SK-N-DZ (cell line): Measurements from ENCODE around the gene PLEKHA6.

Experiments used
- DNase-seq: peaks from one replicate; pipeline ENCODE4 v3.0.0-alpha.2; 2015; ENCODE audit warnings: low spot score

PLEKHA6 gene

GRCh38 chr1:204383163-204383904 is 23.6 kb upstream of the PLEKHA6 start:
- no peak for DNase-seq

DNA sequence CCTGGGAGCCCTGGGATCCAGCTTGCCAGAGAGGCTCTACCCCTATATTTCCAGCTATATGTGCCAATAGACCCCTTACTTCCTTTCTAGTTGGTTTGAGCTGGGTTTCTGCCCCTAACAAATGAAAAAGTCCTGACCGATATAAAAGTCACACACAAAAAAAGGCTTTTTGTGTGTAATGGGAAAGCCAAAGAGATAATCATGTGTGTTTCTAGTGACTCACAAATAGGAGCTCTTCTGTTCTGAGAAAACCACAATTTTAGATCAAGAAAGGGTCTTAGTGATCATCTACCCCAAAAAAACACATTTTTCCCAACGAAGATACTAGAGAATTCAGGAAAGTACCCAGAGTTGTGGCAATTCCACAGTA is 23.0 kb upstream of the PLEKHA6 start:
- DNase-seq: no peak

DNA sequence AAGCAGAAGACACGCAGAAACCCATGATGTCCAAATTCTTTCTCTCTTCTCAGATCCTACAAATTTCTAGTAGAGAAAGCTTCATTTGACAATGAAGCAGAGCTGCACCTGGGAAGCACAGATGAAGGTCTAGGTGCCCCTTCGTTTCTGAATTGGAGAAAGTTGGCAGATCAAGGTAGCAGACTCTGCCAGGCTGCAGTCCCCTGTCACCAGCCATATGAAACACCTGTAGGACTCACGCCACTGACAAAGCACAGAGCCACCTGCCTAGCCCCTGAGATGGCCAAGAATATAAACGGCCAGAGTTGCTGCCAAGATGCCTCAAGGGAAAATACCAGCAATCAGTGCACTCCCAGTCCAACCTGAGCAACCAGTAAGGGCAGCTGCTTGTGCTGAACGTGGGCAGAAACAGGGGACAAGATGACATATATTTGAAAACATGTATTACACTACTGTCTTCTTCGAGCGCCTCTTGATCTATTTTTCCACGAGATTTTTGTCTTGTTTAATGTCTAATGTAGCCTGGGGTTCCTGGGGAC is 20.6 kb upstream of the PLEKHA6 start:
- no peak for DNase-seq

- no peak for DNase-seq
Measured at GRCh38 chr1:204377800-204378668, 18.3 kb upstream of the PLEKHA6 start.

GRCh38 chr1:204376919-204377799 is 17.4 kb upstream of the PLEKHA6 start:
- DNase-seq: no peak

GRCh38 chr1:204376465-204376864 is 16.7 kb upstream of the PLEKHA6 start:
- no peak for DNase-seq

GRCh38 chr1:204373911-204374310 is 14.2 kb upstream of the PLEKHA6 start:
- no peak for DNase-seq

DNA sequence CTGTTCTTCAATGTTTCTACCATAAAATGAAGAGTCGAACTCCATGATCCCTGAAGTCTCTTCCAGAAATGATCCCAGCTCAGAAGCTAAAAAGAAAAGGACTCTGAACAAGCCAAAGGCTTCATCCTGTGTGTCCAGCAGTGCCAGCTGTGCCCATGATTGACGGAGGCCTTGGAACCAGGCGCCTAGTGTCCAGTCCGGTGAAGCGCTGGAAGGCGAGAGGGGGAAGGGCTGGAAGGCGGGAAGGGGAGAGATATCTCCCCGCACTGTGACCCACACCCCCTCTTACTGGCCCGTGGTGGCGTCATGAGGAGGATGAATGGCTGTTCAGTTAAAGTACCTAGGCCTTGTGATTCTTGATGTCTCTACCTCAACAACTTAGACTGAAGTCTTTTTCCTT is 10.4 kb upstream of the PLEKHA6 start:
- no peak for DNase-seq

- DNase-seq: no peak
Measured at GRCh38 chr1:204368996-204369726, 9.4 kb upstream of the PLEKHA6 start.

GRCh38 chr1:204367956-204368355 is 8.2 kb upstream of the PLEKHA6 start:
- DNase-seq: no peak

DNA sequence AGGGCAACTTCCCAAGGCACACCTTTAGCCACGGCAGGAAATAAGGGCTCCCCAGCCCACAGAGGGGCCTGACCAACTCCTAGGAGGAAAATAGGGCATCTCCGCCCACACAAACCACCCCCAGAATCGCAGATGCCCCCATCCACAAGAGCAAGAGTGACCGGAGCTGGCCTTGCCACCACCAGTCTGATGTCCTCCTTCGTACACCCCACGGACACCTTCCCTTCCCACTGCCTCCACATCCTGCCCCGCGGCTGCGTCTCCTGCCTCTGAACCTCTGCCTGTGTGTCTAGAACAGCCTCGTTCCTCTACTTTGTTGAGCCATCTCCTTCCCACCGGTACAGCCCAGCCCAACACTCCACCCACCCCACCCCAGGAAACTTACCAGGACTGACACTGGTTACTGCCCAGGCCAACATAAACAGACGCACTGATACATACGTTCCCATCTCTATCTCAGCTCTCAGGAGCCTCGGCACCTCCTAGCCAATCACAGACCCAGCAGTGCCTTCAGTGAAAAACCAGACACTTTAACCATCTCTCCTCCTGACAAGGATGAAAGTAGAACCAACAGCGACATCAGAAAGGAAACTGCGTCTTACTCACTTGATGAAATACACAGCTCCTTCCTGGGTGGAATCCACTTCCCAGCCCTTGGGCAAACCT is 7.6 kb upstream of the PLEKHA6 start:
- DNase-seq: no peak

- DNase-seq: peak; percentile 49
Measured at GRCh38 chr1:204366759-204367158, 7.0 kb upstream of the PLEKHA6 start.

- peak; percentile 77 for DNase-seq
Measured at GRCh38 chr1:204363335-204364114, 3.8 kb upstream of the PLEKHA6 start.

DNA sequence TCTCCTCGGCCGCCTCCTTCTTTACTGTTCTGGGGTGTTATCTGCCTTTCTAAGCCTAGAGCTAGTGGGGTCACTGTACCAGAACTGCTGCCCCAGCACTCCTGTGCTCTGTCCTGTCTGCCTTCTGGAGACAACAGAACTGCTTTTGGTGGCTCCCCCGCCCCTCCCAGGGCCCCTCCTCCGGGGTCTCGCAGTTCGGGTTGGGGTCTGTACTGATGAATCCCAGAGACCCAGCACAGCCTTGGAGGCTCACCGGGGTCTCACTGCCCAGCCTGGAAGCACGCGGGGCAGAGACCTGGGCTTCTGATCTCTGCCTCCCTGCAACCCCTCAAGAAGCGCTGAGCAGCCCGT is 3.2 kb upstream of the PLEKHA6 start:
- DNase-seq: no peak

DNA sequence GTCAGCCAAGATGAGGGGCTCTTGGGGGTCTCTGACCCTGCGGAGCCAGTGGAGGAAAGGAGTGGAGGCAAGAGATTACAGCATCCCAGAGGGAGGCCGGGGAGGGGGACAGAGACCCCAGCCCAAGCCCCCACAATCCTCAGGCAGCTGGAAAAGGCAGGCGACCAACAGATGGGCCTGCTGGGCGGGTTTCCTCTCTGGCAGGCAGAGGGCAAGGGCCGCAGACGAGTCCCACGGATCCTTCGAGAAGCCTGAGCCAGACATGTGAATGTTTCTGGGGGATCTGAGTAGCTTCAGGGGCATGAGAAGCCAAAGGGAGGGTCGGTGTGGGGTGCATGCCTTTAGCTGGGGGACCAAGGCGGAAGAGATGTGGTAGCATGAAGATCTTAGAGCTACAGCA is 2.1 kb upstream of the PLEKHA6 start:
- no peak for DNase-seq

- no peak for DNase-seq
Measured at GRCh38 chr1:204361341-204361771, 1.6 kb upstream of the PLEKHA6 start.

DNA sequence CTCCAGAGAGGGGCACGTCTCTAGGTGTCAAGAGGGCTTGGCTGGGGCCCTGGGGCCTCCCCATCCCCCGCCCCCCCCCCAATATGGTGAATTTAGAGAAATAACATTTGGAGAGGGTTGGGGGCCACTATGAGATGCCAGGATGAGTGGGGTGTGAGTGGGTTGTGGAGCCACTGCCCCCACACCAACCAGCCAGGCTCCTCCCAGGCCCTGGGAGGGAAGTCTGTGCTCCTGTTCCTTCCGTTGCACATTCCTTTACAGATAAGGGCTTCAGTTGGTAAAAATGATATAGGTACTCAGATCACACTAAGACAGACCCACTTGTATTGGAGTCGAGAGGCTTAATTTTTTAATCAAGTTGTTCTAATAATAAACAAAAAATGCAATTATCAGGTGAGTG is 585 bp upstream of the PLEKHA6 start:
- DNase-seq: no peak

- DNase-seq: no peak
Measured at GRCh38 chr1:204359131-204359473, 627 bp downstream of the PLEKHA6 start.

DNA sequence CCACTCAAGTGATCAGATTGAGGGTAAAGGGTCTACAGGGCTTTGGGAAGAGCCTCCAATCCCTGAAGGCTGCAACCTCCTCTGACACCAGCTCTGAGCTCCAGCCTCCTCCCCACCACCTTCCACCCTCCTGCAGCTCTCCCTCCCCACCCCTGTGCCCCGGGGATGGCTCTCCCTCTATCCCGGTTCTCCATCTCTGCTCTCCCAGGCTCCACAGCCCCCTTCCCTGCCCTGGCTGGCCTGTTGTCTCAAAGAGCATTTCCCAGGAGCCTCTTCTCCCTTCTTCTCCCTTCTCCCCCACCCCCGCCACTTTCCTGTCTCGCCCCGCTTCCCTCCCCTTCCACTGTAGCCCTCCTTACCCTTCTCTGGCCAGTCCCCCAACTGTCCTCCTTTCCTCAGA is 1.1 kb downstream of the PLEKHA6 start:
- DNase-seq: peak; percentile 47
